ELR (cell line): ENCODE results near the gene MAMLD1.

Experiments used
- DNase-seq: peaks from one replicate; pipeline ENCODE4 v3.0.0-alpha.2; 2015; ENCODE audit warnings: low read depth

The MAMLD1 gene

DNA sequence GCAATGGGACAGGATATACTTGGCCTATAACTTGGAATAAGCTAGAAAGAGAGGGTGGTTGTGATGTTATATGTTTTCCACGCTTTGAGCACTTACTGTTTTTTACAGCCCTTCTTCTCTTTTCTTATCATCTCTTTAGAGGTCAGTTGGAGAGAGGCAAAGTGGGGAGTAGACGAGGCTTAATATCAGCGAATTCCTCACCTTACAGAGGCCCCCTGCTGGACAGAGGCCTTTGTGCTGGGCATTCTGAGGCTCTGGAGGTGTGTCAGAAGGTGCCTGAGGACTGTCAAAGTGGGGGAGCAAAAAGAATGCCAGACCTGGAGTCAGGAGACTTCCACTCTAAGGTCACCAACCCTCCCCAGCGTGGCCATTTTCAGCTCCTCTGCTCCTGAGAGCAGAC lies 42.5 kb downstream of the MAMLD1 start:
- DNase-seq: peak; percentile 1

DNA sequence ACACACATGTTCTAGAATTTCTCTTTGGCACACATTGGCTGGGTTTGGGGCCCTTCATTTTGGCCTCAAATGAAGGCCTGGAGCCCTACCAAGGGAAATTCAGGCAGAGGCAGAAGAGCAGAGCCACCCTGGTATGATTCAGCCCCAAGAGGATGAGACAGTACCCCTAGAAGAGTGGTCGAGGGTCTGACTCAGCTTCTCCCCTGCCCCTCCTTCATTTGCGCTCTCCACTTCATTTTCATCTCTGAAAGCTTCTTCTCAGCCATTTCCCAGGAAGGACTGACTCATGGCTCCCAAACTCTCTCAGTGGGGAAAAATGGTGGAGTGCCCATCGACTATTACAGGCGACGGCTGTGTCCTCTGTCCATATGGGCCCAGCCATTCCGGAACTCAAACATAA lies 43.5 kb downstream of the MAMLD1 start:
- no peak for DNase-seq

DNA sequence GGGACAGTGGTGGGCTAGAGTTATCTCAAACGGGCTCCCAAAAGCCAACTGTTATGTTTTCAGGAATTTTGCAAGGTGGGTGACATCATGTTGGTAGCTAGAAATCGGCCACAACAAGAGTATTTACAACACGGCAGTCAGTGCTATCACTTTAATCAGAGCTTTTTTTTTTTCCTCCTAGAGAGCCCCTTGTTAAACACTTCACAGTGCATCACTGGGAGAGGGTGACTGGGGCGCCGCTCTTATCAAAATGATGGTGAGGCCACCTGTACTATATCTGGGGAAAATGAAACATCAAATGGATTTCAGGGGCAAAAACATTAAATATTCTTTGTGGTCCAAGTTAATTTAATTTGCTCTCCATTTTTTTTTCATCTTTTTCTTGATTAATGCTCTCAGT lies 44.9 kb downstream of the MAMLD1 start:
- DNase-seq: no peak

DNA sequence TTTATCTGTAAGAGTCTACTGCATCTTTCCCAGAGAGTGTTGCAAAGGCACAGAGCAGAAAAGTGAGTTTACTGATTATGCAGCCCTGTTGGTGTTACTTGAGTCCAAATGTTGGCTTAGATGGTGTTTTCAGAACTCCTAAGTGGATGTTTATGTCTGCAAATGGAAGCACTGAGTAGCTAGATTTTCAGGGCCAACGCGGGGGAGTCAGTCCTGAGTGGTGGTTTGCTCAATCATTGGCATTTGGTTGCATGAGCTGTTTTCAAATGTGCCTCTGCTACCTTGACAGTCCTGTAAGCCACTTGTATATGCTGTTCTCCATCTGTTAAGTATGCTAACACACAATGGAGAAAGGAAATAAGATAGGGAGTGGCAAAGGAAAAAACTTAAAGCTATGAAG lies 45.4 kb downstream of the MAMLD1 start:
- DNase-seq: no peak

DNA sequence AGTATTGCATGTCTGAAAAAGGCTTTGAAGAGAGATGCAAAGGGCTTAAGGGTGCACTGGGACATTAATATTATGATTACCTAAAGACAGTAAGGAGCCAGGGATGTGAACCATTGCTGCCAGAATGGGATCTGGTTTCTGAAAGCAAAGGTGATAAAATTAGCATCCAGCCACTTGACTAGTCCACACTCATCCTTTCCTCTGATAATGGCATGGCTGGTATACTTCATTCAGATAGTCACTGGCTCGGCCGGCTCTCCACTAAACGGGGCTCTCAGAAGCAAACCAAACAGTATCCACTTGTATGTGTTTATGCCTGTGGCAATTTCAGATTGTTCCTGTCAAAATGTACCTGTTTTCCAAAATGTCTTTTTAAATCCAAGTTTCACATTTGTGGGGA lies 46.4 kb downstream of the MAMLD1 start:
- DNase-seq: no peak

DNA sequence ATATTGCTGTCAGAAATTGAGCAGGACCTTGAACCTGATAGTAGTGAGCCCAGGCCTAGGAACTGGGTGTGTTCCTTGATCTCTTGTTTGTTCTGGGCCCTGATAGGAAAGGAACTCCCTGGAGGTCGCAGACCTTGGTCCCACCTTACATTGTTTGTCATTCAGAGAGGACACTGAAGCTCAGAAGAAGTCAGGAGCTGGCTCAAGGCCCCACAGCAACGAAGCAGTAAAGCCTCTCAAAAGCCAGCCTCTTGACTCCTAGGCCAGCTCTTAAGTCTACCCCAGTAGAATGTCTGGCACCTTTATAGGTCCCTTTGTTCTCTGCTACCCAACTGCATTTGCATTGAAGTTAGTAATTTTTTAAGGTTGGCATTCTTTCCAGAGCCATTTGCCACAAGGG lies 46.8 kb downstream of the MAMLD1 start:
- no peak for DNase-seq

DNA sequence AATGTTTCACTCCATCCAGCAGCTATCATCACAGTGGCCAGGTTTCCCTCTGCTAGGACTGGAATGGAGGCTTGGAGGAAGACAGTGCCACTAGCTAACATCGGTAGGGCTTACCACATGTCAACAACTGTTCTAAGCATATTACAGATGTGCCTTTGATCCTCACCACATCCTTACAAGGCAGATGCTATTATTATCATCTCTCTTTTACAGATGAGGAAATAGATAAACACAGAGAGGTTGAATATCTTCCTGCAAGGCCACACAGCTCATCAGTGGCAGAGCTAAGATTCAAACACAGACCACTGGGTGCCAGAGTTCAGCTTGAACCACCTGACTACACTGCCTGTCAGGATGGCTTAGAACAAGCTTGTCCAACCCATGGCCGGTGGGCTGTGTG lies 47.4 kb downstream of the MAMLD1 start:
- DNase-seq: no peak

DNA sequence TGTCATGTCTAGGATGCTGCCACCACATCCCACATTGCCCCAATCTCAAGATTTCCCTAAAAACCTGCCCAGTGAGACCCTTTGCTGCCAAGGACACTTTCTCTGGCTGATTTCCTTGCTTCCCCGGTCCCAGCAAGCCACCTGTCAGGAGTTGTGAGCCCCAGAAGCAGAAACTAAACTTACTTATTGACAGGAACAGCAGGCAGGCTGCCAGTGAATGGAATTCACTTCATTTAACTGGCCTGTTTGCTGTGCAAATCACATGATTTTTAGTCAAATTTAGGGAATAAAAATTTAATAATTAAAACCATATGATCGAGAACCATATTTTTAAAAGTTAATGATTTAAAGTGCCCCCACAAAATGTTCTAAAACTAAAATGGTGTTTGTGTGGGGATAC lies 48.5 kb downstream of the MAMLD1 start:
- DNase-seq: no peak

DNA sequence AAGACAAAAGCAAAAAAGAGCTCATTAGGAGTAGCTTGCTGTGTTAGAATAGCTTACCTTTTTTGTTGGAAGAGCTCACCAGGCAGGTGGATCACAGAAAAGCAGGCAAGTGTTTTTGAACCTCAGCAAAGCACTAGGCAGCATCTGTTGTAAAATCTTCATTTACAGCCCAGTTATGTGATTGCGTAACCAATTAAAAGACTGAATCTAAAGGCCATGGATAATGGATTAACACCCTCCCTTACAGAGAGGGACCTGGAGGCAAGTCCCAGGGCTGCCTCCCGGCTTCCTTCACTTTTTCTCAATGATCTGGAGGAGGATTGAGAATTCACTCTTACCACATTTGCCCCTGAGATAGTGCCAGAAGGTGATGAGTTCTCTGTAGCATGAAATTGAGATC lies 51.1 kb downstream of the MAMLD1 start:
- DNase-seq: no peak

DNA sequence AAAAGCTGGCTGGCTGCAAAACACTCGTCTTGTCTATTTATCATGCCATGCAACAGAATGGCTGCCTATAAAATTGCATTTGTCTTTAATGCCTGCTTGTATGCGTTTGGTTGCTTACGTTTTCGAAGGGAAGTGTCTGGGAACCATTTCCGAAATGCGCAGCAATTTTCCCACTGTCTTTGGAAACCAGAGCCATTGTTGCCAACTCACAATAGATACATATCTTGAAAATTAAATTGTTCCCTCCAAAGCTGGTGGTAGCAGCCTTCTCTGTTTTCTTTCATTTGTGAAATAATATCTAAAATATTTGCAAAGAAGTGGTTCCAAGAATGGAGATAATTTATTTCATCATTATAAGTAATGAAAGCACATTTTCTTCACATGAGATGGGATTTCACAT lies 53.4 kb downstream of the MAMLD1 start:
- no peak for DNase-seq

DNA sequence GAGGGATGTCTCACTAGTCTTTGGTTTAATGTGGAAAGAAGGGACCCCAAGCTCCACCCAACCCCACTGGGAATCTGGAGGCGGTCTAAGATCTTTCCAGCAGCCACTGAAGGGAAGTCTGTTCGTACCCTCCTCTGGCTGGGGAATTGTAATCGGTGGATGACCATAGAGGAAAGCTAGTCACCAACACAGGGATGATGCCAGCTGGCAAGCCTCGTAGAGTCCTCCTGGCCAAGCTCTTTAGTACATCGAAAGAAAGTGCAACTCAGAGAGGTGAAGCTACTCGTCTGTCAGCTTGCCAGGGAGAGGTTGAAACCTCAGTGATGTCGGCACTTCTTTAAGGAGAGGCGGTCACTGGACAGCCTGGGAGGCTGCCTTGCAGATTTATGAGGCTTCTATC lies 58.7 kb downstream of the MAMLD1 start:
- no peak for DNase-seq

DNA sequence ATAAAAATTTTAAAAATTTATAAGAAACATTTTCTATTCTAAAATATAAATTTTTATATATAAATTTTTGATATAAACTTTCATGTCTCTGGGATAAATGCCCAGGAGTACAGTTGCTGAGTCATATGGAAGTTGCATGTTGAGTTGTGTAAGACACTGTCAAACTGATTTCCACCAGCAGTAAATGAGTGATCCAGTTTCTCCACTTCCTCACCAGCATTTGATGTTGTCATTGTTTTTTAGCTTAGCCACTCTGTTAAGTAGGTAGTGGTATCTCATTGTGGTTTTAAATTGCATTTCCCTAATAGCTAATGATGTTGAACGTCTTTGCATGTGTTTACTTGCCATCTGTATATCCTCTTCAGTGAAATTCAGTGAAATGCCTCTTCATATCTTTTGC lies 66.5 kb downstream of the MAMLD1 start:
- DNase-seq: peak; percentile 65

DNA sequence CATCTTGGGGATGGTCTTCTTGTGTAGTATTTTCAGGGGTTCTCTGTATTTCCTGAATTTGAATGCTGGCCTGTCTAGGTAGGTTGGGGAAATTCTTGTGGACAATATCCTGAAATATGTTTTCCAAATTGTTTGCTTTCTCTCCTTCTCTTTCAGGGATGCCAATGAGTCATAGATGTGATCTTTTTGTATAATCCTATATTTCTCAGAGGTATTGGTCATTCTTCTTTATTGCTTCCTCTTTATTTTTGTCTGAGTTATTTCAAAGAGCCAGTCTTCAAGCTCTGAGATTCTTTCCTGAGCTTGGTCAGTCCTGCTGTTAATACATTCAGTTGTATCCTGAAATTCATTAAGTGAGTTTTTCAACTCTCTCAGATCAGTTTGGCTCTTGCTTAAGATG lies 73.1 kb downstream of the MAMLD1 start:
- peak; percentile 36 for DNase-seq

DNA sequence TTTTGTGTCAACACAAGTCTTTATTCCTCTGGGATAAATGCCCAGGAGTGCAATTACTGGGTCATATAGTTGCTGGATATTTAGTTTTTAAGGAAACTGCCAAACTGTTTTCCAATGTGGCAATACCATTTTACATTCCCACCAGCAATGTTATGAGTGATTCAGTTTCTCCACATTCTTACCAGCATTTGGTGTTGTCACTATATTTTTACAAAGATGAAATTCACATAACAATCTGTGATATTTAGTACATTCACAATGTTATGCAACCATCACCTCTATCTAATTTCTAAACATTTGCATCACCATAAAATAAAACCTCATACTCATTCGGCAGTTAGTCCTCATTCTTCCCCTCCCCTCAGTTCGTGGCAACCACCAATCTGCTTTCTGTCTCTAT lies 75.0 kb downstream of the MAMLD1 start:
- no peak for DNase-seq

DNA sequence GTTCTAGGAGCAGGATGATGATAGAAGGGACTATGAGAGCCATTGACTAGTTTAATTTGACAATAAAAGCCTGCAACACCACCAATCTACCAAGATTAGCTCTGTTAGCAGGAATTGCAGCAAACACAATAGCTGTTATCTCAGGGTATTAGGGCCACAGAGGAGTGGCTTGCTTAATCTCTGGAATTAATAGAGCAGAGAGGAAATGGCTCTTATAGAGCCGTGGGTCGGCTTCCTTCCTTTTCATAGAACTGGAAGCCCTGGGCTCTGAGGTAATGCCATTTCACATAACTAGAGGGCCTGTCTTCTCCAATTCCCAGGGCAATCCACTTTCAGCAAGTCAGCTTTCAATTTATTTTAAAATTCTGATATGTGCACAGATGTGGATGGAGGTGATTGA lies 83.0 kb downstream of the MAMLD1 start:
- no peak for DNase-seq

DNA sequence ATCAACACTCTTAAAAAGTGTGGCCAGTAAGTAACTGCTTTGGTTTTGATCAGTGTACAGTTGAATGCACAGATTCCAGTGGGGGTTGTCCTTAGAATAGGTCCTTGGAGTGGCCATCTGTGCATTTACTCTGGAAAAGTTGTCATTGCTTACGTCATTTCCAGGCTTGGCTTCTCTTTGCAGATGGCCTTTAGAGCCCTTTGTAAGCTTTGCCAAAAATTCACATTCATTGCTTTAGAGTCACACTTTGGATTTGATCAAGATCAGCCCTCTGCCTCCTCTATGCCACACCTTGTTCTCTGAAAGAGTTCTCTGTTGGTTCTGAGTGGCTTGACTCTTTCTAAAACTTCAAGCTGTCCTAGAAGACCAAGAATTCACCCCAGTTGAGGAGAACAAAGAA lies 83.9 kb downstream of the MAMLD1 start:
- no peak for DNase-seq

DNA sequence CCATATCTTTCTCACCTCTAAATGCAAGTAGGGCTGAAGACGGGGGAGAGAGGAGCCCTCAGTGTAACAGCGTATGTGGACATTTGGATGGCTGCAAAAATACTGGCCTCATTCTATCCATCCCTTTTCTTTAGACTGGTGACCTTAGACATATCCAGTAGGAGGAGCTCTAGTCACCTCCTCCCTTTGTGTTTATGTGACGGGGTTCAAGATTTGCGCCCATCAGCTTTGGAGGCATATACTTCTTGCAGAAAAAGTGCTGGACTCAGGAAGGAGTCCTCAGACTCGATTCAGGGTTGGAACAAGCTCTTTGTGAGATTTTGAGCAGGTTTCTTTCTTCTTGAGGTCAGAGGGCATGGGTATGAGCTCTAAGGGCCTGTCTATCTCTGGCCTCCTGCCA lies 86.2 kb downstream of the MAMLD1 start:
- no peak for DNase-seq

DNA sequence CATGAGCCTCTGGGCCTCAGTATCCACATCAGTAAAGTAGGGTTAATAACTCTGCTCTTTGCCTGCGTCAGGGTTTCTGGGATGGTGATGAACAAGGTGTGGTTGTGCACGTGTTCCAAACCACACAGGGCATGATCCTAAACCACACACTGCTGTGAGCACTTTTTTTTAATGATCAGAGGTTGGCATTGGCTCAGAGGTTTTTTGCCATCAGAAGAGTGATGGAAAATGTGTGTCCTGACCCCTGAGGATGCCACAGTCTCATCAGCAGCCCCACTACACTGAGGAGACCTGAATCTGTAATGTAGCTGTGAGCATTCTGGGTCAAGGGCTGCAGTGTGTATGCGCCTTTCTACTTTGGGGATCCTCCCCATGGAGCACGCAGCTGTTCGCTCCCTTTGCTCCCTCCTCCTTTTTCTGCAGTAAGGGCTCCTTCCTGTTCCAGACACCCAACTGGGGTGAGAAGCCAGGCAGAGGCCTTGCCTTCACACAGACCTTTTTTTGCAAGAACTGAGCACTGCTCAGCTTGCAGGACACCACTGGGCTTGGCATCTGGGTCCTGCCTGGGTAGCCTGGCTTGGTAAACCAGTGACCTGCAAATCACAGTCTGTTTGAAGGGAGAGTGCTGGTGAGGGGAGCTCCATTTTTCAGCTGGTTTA lies 87.5 kb downstream of the MAMLD1 start:
- DNase-seq: no peak

DNA sequence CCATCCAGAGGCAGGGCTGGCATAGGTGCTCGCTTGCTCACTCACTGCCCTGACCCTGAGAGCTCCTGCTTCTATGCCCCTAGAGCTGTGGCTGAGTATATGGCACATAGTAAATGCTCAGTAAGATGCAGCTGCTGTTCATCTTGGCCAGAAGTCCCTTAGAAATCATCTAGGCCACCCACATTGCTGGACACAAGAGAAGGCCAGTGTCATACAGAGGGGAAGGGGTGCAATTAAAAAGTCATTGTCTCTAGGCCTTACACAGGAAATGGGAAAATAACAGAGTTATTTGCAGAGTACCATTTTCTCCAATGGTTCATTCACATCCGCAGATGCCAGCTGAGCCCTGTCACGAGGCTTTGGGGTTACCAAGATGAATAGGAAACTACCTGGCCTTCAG lies 88.8 kb downstream of the MAMLD1 start:
- no peak for DNase-seq

DNA sequence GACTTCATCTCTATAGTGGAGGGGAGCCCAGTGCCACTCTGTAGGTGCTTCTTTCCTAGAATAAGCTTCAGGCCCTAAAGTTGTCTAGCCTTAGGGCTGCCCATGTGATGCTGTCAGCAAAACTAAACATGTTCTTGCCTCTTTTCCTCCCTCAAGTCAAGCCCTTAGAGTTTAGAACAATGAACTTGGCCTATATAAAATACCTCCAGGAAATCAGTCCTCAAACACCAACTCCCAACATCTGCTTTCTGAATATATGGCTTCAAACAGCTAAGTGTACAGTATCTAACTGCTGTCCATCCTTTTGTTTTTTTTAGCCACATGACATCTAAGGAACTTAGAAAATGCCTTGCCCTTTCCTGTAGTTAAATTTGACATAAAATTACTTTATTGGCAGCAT lies 91.0 kb downstream of the MAMLD1 start:
- no peak for DNase-seq

DNA sequence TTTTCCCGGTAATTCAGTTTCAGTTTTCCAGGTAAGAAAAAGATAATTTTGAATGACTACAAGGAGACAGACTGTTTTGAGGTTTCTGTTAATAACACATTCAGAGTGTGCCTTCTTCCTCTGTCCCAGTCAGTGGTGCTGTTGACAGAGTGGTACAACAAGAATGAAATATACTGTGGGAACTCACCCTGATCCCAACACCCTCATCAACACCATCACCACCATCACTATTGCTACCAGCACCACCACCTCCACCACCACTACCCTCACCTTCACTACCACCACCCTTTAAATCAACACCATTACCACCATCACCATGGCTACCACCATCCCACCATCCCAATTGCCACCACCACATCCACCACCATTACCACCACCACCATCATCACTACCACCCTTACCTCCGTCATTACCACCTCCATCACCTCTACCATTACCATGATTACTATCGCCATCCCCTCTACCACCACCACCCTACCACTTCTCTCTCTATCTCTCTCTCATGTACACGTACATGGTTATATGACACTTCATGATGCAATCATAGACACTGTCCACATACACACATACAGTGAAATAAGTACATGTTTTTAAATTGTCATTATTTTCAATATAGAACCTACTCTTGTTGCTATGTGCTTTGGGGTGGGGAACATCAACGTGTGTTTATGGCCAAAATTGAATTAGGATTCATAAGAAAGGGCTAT lies 91.5 kb downstream of the MAMLD1 start:
- DNase-seq: no peak

DNA sequence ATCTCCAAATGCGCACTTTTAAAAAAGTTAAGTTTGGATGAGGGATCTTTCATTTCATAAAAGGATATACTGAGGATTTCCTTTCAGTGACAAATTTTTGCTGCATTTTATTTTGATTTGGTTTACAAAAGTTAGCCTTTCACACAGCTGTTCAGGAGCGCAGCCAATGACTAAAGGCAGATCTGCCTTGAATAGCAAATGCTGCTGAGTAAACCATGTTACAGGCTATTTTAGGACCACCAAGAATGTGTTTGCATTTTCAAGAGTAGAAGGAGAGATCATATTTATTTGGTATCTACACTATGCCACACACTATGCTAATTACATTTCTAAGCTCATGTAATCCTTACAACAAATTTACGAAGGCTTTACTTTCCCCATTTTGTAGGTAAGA lies 92.1 kb downstream of the MAMLD1 start:
- DNase-seq: no peak

DNA sequence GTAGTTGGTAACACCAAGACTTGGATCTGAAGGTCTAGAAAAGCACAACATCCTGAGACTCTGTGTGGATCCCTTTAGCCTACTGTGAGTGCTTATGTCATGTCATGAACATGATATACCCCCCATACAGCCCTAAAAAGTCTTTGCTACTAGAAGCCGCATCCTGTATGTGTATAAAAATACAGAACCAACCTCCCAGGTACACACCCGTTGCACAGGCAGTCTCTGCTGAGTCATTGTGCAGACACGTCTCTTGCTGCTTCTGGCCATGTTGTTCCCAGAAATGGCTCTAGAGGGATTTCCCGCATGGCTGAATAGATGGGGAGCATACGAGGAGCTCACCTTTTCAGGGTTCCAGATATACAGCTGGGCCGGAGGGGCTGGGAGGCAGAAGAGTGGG lies 93.3 kb downstream of the MAMLD1 start:
- DNase-seq: no peak

DNA sequence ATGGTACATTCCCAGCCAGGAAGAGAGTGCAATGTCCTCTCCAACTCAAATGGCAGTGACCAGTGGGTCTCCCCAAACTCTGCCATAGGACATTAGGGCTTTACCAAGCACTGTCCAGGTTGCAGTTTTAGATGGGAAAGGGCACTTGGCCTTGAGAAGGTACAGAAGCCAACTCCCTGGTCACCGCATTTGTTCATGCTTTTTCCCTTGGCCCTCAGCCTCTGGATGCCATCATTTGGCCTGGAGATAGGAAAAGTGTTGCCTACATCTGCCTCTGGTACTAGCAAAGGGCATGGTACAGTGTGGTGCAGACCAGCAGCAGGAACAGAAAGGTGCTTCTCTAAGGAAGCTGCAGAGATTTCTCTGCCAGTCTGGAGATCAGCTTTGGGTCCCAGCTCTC lies 93.8 kb downstream of the MAMLD1 start:
- no peak for DNase-seq
